Ishikawa (cell line): Measurements from ENCODE around the gene SMG7.

Experiments
- CEBPB ChIP-seq: IDR thresholded peaks from 2 replicates; pipeline ENCODE4 v1.6.1; 2012
- CREB1 ChIP-seq: IDR thresholded peaks from 2 replicates; pipeline ENCODE4 v1.6.1; 2012; ENCODE audit warnings: low read depth
- EGR1 ChIP-seq: IDR thresholded peaks from 2 replicates; pipeline ENCODE4 v1.6.1; 2012
- EP300 ChIP-seq: IDR thresholded peaks from 2 replicates; pipeline ENCODE4 v1.6.1; 2012; ENCODE audit warnings: borderline replicate concordance
- FOXM1 ChIP-seq: IDR thresholded peaks from 2 replicates; pipeline ENCODE4 v1.6.1; 2012; ENCODE audit warnings: low read depth, borderline replicate concordance
- MAX ChIP-seq: IDR thresholded peaks from 2 replicates; pipeline ENCODE4 v1.6.1; 2012
- NFIC ChIP-seq: IDR thresholded peaks from 2 replicates; pipeline ENCODE4 v1.6.1; 2012
- RAD21 ChIP-seq: IDR thresholded peaks from 2 replicates; pipeline ENCODE4 v1.6.1; 2012; ENCODE audit warnings: low read depth
- REST ChIP-seq: IDR thresholded peaks from 2 replicates; pipeline ENCODE4 v1.6.1; 2012; ENCODE audit warnings: low read depth, mild to moderate bottlenecking
- TAF1 ChIP-seq: IDR thresholded peaks from 2 replicates; pipeline ENCODE4 v1.6.1; 2012; ENCODE audit warnings: low read depth, mild to moderate bottlenecking
- TCF12 ChIP-seq: IDR thresholded peaks from 2 replicates; pipeline ENCODE4 v1.6.1; 2012; ENCODE audit warnings: low read depth
- TEAD4 ChIP-seq: IDR thresholded peaks from 2 replicates; pipeline ENCODE4 v1.6.1; 2012
- USF1 ChIP-seq: IDR thresholded peaks from 2 replicates; pipeline ENCODE4 v1.6.1; 2012
- YY1 ChIP-seq: IDR thresholded peaks from 2 replicates; pipeline ENCODE4 v1.6.1; 2012; ENCODE audit warnings: low read depth
- ZBTB7A ChIP-seq: IDR thresholded peaks from 2 replicates; pipeline ENCODE4 v1.6.1; 2012; ENCODE audit warnings: low read depth

Gene SMG7

GRCh38 chr1:183568176-183569021, 96.1 kb downstream of the SMG7 start:
- TF ChIP-seq ZBTB7A, result no peak
- TF ChIP-seq EGR1, result no peak
- no peak for TF ChIP-seq TAF1
- no peak for TF ChIP-seq FOXM1
- TF ChIP-seq USF1, result no peak
- TF ChIP-seq RAD21, result no peak
- TF ChIP-seq REST, result no peak

- no peak for TF ChIP-seq EGR1
- no peak for TF ChIP-seq YY1
- TF ChIP-seq CEBPB, result no peak
- no peak for TF ChIP-seq ZBTB7A
- no peak for TF ChIP-seq EP300
- no peak for TF ChIP-seq REST
- no peak for TF ChIP-seq TEAD4
- TF ChIP-seq RAD21, result no peak
- TF ChIP-seq TAF1, result no peak
- no peak for TF ChIP-seq CREB1
- TF ChIP-seq MAX, result no peak
- TF ChIP-seq USF1, result no peak
- no peak for TF ChIP-seq FOXM1
- no peak for TF ChIP-seq TCF12
- TF ChIP-seq NFIC, result no peak
Observed at GRCh38 chr1:183569141-183569540, 96.8 kb downstream of the SMG7 start.

- no peak for TF ChIP-seq EGR1
- no peak for TF ChIP-seq TEAD4
- TF ChIP-seq NFIC, result no peak
- TF ChIP-seq RAD21, result no peak
- no peak for TF ChIP-seq CREB1
- TF ChIP-seq FOXM1, result no peak
- no peak for TF ChIP-seq TCF12
- no peak for TF ChIP-seq CEBPB
Observed at GRCh38 chr1:183569801-183570200, 97.5 kb downstream of the SMG7 start.

- TF ChIP-seq YY1, result no peak
- TF ChIP-seq CEBPB, result no peak
- TF ChIP-seq TCF12, result no peak
- no peak for TF ChIP-seq MAX
Observed at GRCh38 chr1:183570451-183570850, 98.2 kb downstream of the SMG7 start.

- no peak for TF ChIP-seq MAX
- TF ChIP-seq CREB1, result no peak
- TF ChIP-seq NFIC, result no peak
- TF ChIP-seq CEBPB, result no peak
- no peak for TF ChIP-seq TEAD4
- no peak for TF ChIP-seq EGR1
- no peak for TF ChIP-seq TCF12
- TF ChIP-seq FOXM1, result no peak
- TF ChIP-seq ZBTB7A, result no peak
- TF ChIP-seq USF1, result no peak
- no peak for TF ChIP-seq TAF1
- TF ChIP-seq RAD21, result no peak
- no peak for TF ChIP-seq YY1
- no peak for TF ChIP-seq REST
Observed at GRCh38 chr1:183571678-183572268, 99.5 kb downstream of the SMG7 start.
